SK-N-MC (cell line): ENCODE data around the gene RAB28.

Experiments used
- EZH2 ChIP-seq: fragments of 200-600 bp; sonication (generic); IDR thresholded peaks from one replicate; pipeline ENCODE4 v1.6.1; 2017; ENCODE audit warnings: antibody characterized with exemption
- POLR2AphosphoS5 ChIP-seq: IDR thresholded peaks from 2 replicates; pipeline ENCODE4 v1.6.1; 2012; ENCODE audit warnings: mild to moderate bottlenecking, low read depth, low read length, borderline replicate concordance

DNA sequence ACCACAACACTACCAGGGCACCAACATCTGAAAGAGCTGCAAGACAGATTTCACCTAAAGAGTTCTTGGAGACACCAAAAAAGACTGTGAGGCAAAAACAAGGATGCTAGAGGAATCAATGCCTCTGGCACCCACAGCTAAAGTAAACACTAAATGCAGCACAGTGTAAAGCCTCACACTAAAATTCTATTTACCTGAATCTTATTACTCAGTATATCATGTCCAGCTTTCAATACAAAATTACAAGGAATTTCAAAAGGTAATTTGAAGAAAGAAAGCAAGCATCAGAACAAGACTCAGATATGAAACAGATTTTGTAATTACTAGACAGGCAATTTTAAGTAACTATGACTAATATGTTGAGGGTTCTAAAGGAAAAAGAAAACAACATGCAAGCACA lies 19.6 kb downstream of the RAB28 start:
- TF ChIP-seq EZH2 (no peak), POLR2AphosphoS5 (no peak)
